ENCODE data around the gene FGF1. TPM values are rescaled to one million over a fixed set of nuclear protein-coding genes. Genes with fewer than 3 reads are reported as not detected.

Gene FGF1
- total RNA-seq, 1 donor from 2014 or later: not detected

DNA sequence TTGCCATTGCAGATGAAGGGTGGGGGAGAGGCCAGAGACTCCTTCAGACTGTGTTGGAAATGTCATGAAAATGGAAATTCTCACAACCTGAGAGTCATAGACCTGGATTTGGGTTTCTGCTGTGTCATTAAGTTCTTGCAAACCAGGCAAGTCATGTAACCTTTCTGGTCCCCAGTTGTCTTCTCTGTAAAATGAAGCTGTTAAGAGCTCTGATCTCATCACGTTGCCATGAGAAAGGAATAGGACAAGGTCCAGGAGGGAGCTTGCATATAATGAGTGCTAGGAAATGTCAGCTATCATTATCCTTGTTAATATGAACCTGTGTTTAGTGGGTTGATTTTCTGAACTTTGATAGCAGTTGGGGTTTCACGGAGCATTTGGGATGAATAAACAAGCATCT is 59.1 kb downstream of the FGF1 start:
- Histone ChIP-seq H3K4me2 (no peak overlapping the region), H2AFZ (replicated peaks) (no peak overlapping the region), H4K20me1 (ENCODE audit: low read depth) (no peaks in the 10 kb centered on the region), H3K79me2 (ENCODE audit: low read depth) (no peaks in the 10 kb centered on the region), H3K27ac (no peak overlapping the region), H3K9me3 (ENCODE audit: low read depth) (no peaks in the 10 kb centered on the region), H3K4me1 (no peaks in the 10 kb centered on the region), H3K4me3 (no peak overlapping the region), H3F3A (ENCODE audit: low read depth) (no peaks in the 10 kb centered on the region), H3K36me3 (no peaks in the 10 kb centered on the region), H3K27me3 (no peaks in the 10 kb centered on the region), H3K9ac (no peak overlapping the region)
- no peak overlapping the region for H3K27ac Mint-ChIP-seq
- DNase-seq (ENCODE audit: low spot score): no peak
- TF ChIP-seq EZH2 (IDR thresholded peaks at IDR 0.05) (no peak), EZH2phosphoT487 (IDR thresholded peaks at IDR 0.05) (no peak)
- TF ChIP-seq, protein P1, sequence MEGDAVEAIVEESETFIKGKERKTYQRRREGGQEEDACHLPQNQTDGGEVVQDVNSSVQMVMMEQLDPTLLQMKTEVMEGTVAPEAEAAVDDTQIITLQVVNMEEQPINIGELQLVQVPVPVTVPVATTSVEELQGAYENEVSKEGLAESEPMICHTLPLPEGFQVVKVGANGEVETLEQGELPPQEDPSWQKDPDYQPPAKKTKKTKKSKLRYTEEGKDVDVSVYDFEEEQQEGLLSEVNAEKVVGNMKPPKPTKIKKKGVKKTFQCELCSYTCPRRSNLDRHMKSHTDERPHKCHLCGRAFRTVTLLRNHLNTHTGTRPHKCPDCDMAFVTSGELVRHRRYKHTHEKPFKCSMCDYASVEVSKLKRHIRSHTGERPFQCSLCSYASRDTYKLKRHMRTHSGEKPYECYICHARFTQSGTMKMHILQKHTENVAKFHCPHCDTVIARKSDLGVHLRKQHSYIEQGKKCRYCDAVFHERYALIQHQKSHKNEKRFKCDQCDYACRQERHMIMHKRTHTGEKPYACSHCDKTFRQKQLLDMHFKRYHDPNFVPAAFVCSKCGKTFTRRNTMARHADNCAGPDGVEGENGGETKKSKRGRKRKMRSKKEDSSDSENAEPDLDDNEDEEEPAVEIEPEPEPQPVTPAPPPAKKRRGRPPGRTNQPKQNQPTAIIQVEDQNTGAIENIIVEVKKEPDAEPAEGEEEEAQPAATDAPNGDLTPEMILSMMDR (IDR thresholded peaks at IDR 0.05): no peak
- H3K36me3 Mint-ChIP-seq: no peaks in the 10 kb centered on the region
- H3K4me3 Mint-ChIP-seq: no peak overlapping the region
- no peaks in the 10 kb centered on the region for H3K9me3 Mint-ChIP-seq
- H3K4me1 Mint-ChIP-seq: peaks cover 9% of the 10 kb centered on the region
- peaks cover 3% of the 10 kb centered on the region for H3K27me3 Mint-ChIP-seq (ENCODE audit: insufficient read depth, low read depth)

DNA sequence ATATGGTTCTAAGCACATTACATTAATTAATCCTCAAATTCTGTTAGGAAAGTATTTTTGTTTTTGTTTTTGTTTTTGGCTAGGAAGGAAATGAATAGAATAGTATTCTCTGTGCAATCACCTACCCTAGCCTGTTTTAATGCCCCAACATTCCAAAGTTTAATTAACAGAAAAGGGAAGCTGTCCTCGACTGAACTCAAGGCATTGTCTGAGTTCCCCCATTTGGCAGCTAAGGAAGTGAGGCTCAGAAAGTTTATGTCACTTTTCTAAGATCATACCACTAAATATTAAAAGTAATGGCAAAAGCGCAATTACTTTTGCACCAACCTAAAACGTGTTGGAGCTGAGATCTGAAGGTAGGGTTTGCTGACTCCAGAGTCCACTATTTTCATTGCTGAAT is 59.8 kb downstream of the FGF1 start:
- H3K9me3 ChIP-seq (ENCODE audit: low read depth): no peaks in the 10 kb centered on the region
- H3K4me3 Mint-ChIP-seq: no peak overlapping the region
- H3K4me1 Mint-ChIP-seq: peaks cover 9% of the 10 kb centered on the region
- no peak for TF ChIP-seq EZH2 (IDR thresholded peaks at IDR 0.05)
- TF ChIP-seq, protein P1 (IDR thresholded peaks at IDR 0.05): no peak
- no peak for TF ChIP-seq EZH2phosphoT487 (IDR thresholded peaks at IDR 0.05)
- no peak overlapping the region for H3K27ac Mint-ChIP-seq
- no peak overlapping the region for H3K27ac ChIP-seq
- H3K36me3 ChIP-seq: no peaks in the 10 kb centered on the region
- no peaks in the 10 kb centered on the region for H3K4me1 ChIP-seq
- H2AFZ ChIP-seq (replicated peaks): no peak overlapping the region
- no peaks in the 10 kb centered on the region for H3K9me3 Mint-ChIP-seq
- no peaks in the 10 kb centered on the region for H4K20me1 ChIP-seq (ENCODE audit: low read depth)
- H3K79me2 ChIP-seq (ENCODE audit: low read depth): no peaks in the 10 kb centered on the region
- H3F3A ChIP-seq (ENCODE audit: low read depth): no peaks in the 10 kb centered on the region
- no peak for DNase-seq (ENCODE audit: low spot score)
- no peaks in the 10 kb centered on the region for H3K27me3 ChIP-seq
- H3K36me3 Mint-ChIP-seq: no peaks in the 10 kb centered on the region
- no peak overlapping the region for H3K4me2 ChIP-seq
- no peak overlapping the region for H3K9ac ChIP-seq
- peaks cover 3% of the 10 kb centered on the region for H3K27me3 Mint-ChIP-seq (ENCODE audit: insufficient read depth, low read depth)
- H3K4me3 ChIP-seq: no peak overlapping the region

DNA sequence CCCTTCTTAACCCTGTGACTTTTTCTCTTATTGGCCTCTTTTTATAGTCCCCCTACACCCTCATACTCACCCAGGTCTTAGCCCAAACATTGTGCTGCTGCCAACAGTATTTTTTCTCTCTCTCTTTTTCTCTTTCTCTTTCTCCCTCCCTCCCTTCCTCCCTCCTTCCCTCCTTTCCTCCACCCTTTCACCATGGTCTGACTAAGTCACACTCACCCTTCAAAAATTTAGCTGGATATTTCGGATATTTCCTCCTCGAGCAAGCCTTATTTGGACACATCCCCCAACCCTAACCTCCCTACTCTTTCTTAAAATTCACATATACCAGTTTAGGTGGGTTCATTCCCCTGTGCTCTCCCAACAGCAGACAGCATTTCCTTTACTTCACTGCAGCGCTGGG is 64.7 kb downstream of the FGF1 start:
- H3K79me2 ChIP-seq (ENCODE audit: low read depth): no peaks in the 10 kb centered on the region
- Mint-ChIP-seq H3K4me1 (peaks cover 9% of the 10 kb centered on the region), H3K27me3 (ENCODE audit: insufficient read depth, low read depth) (no peaks in the 10 kb centered on the region), H3K9me3 (peaks cover 3% of the 10 kb centered on the region), H3K36me3 (no peaks in the 10 kb centered on the region), H3K4me3 (no peak overlapping the region), H3K27ac (no peak overlapping the region)
- no peaks in the 10 kb centered on the region for H3K9me3 ChIP-seq (ENCODE audit: low read depth)
- H3K27ac ChIP-seq: no peak overlapping the region
- no peaks in the 10 kb centered on the region for H3F3A ChIP-seq (ENCODE audit: low read depth)
- H3K4me2 ChIP-seq: no peak overlapping the region
- no peaks in the 10 kb centered on the region for H3K36me3 ChIP-seq
- no peak overlapping the region for H3K9ac ChIP-seq
- TF ChIP-seq EZH2 (IDR thresholded peaks at IDR 0.05) (no peak), EZH2phosphoT487 (IDR thresholded peaks at IDR 0.05) (no peak)
- TF ChIP-seq, protein P1 (IDR thresholded peaks at IDR 0.05): no peak
- no peaks in the 10 kb centered on the region for H3K27me3 ChIP-seq
- no peak overlapping the region for H3K4me3 ChIP-seq
- H2AFZ ChIP-seq (replicated peaks): no peak overlapping the region
- H3K4me1 ChIP-seq: no peaks in the 10 kb centered on the region
- no peaks in the 10 kb centered on the region for H4K20me1 ChIP-seq (ENCODE audit: low read depth)
- DNase-seq (ENCODE audit: low spot score): no peak
